Effector memory CD4-positive, alpha-beta T cell (primary cell): ENCODE results near the gene TIPIN.

Experiments
- DNase-seq, 3 donors: peaks; one replicate each; pipeline ENCODE4 v3.0.0-alpha.2; 2020
- H3K27ac ChIP-seq: 2 replicates; pipeline ENCODE4 v1.7.0; 2013; ENCODE audit warnings: mild to moderate bottlenecking, low read length, moderate library complexity; ENCODE audit not compliant: insufficient read depth, poor library complexity, severe bottlenecking
- H3K27me3 ChIP-seq: replicated peaks from 2 replicates; pipeline ENCODE4 v1.7.0; 2013; ENCODE audit warnings: mild to moderate bottlenecking, low read length; ENCODE audit not compliant: insufficient read depth, control insufficient read depth, poor library complexity, severe bottlenecking
- H3K36me3 ChIP-seq: 2 replicates; pipeline ENCODE4 v1.7.0; 2013; ENCODE audit warnings: mild to moderate bottlenecking, low read length, moderate library complexity; ENCODE audit not compliant: control insufficient read depth, insufficient read depth
- H3K4me1 ChIP-seq: 2 replicates; pipeline ENCODE4 v1.7.0; 2013; ENCODE audit warnings: low read length, mild to moderate bottlenecking; ENCODE audit not compliant: control insufficient read depth, insufficient read depth, poor library complexity, severe bottlenecking
- H3K4me3 ChIP-seq: 2 replicates; pipeline ENCODE4 v1.7.0; 2013; ENCODE audit warnings: low read length, low read depth, mild to moderate bottlenecking; ENCODE audit not compliant: insufficient read depth, poor library complexity, severe bottlenecking
- H3K9me3 ChIP-seq: 2 replicates; pipeline ENCODE4 v1.7.0; 2013; ENCODE audit warnings: mild to moderate bottlenecking, low read length, moderate library complexity; ENCODE audit not compliant: control insufficient read depth
- total RNA-seq, 3 donors: gene quantifications; one replicate each; lab custom pipeline; 2026; lab: John Stamatoyannopoulos, UW

The TIPIN gene
- total RNA-seq = 3.3 to 4.3 (median 4.2) reads per million in 3 donors

- DNase-seq = peak; percentile 94 to 97 (median 95)
- H3K36me3 ChIP-seq = no peaks in the 10 kb centered on the region
- no peaks in the 10 kb centered on the region for H3K9me3 ChIP-seq
- H3K27ac ChIP-seq = peak within 1 kb of the TSS; percentile 55
- peak within 1 kb of the TSS; percentile 56 for H3K4me3 ChIP-seq
- H3K27me3 ChIP-seq = no peaks in the 10 kb centered on the region
- peaks cover 6% of the 10 kb centered on the region for H3K4me1 ChIP-seq
Measured at GRCh38 chr15:66356359-66357236, at the start of gene TIPIN. TSS of gene TIPIN (minus strand) at chr15:66356685. CDS start at chr15:66352947, 3,738 bp downstream.

GRCh38 chr15:66405615-66406014 lies 49.1 kb upstream of the TIPIN start:
- H3K9me3 ChIP-seq = no peaks in the 10 kb centered on the region
- no peak overlapping the region for H3K27ac ChIP-seq
- H3K4me3 ChIP-seq = no peak overlapping the region
- no peak for DNase-seq
- H3K36me3 ChIP-seq = no peaks in the 10 kb centered on the region
- H3K27me3 ChIP-seq = no peaks in the 10 kb centered on the region
- H3K4me1 ChIP-seq = peaks cover 52% of the 10 kb centered on the region

DNA sequence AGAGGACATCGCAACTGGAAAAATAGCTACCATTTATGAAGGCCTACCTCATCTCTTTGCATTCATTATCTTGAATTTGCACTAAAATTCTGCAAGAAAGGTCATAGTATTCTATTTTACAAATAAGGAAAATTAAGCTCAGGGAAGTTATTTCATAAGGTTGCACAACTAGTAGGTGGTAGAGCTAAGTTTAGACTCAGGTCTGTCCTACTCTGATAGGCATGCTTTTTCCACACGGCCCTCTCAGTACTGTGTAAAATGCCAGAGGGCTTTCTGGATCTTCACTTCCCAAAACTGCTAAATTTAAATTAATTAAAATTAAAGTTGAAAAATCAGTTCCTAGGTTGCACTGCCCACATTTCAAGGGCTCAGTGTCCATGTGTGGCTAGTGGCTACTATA lies 48.5 kb upstream of the TIPIN start:
- H3K9me3 ChIP-seq = no peaks in the 10 kb centered on the region
- no peak overlapping the region for H3K27ac ChIP-seq
- H3K4me3 ChIP-seq = no peak overlapping the region
- DNase-seq = no peak
- H3K36me3 ChIP-seq = no peaks in the 10 kb centered on the region
- peaks cover 47% of the 10 kb centered on the region for H3K4me1 ChIP-seq
- no peaks in the 10 kb centered on the region for H3K27me3 ChIP-seq

DNA sequence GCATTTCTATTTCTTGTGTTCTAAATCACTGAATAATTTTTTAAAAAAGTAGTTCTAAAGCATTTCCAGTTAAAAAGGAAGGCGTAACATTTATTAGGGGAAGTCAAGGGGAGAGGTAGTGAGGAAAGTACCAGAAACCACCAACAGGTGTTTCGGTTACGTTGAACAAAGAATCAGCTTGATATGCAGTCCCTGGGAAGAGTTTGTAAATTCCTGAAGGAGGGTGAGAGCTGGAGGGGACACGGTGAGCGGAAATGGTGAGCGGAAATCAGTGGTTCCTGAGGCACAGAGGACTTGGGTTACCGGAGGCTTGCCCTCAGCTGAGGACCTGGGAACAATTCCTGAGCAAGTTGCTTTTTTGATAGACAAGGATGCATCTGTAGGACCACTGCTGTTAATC lies 48.0 kb upstream of the TIPIN start:
- Histone ChIP-seq H3K9me3 (no peaks in the 10 kb centered on the region), H3K4me1 (peaks cover 43% of the 10 kb centered on the region), H3K27ac (no peak overlapping the region), H3K27me3 (no peaks in the 10 kb centered on the region), H3K4me3 (no peak overlapping the region), H3K36me3 (no peaks in the 10 kb centered on the region)
- DNase-seq = no peak

DNA sequence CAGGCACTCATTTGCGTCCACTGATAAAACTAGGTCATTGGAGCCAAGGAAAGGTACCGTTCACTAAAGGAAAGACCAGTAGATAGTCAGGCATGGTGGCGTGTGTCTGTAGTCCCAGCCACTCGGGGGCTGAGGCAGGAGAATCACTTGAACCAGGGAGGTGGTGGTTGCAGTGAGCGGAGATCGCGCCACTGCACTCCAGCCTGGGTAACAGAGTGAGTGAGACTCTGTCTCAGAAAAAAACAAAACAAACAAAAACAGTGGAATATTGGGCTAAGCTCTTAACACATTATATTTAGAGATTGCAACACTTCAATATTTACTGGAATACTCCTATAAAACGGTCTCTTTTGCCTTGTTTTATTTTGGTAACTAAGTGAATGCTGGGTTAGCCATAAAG lies 47.6 kb upstream of the TIPIN start:
- Histone ChIP-seq H3K9me3 (no peaks in the 10 kb centered on the region), H3K36me3 (no peaks in the 10 kb centered on the region), H3K27me3 (no peaks in the 10 kb centered on the region), H3K4me1 (peaks cover 43% of the 10 kb centered on the region), H3K27ac (no peak overlapping the region), H3K4me3 (no peak overlapping the region)
- DNase-seq = no peak

- Histone ChIP-seq H3K4me3 (no peak overlapping the region), H3K9me3 (no peaks in the 10 kb centered on the region), H3K27me3 (no peaks in the 10 kb centered on the region), H3K27ac (no peak overlapping the region), H3K36me3 (no peaks in the 10 kb centered on the region), H3K4me1 (peaks cover 38% of the 10 kb centered on the region)
- no peak for DNase-seq
Measured at GRCh38 chr15:66403323-66403722, 46.8 kb upstream of the TIPIN start.

GRCh38 chr15:66402761-66403284 lies 46.3 kb upstream of the TIPIN start:
- Histone ChIP-seq H3K27me3 (no peaks in the 10 kb centered on the region), H3K27ac (no peak overlapping the region), H3K4me3 (no peak overlapping the region), H3K9me3 (no peaks in the 10 kb centered on the region), H3K4me1 (peaks cover 38% of the 10 kb centered on the region), H3K36me3 (no peaks in the 10 kb centered on the region)
- DNase-seq = no peak

DNA sequence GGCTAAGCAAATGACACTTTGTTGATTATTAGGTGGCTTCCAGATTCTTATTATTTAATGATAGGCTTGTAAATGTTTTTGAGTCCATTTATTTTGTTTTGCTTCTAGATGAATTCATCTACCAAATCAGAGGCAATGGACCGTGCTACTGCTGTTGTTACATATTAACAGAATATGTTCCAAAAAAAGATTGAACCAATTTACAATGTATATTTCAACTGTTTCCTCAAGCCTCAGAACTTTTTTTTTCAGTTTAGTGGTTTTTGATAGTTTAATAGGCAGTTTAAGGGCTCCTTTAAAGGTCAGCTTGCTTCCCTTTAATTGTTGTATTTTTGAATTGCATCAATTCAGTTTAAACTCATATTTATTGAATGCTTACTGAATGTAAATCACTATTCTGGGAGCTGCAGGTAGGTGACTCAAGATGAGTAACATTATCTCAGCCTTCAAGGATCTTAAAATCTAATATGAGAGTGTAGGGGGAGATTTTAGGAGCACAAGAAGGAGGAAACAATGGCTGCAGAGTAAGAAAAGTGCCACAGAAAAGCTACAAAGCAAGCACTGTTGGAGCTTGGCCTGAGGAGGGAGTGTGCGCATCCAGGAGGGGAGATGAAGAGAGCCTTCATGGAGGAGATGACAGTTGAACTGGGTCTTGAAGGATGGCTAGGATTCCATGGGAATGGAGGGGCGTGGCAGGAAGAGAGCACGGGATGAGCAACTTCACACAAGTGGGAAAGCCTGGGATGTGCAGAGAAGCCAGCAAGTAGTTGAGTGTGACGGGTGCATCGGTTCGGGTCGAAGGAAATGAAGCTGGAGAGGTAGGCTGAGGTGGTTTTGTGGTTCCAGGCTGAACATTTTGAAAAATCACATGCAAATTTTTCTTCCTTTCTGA lies 44.9 kb upstream of the TIPIN start:
- no peak for DNase-seq
- H3K9me3 ChIP-seq = no peaks in the 10 kb centered on the region
- H3K36me3 ChIP-seq = no peaks in the 10 kb centered on the region
- no peak overlapping the region for H3K27ac ChIP-seq
- H3K4me1 ChIP-seq = peaks cover 38% of the 10 kb centered on the region
- no peaks in the 10 kb centered on the region for H3K27me3 ChIP-seq
- H3K4me3 ChIP-seq = peak overlapping the region; percentile 13

- Histone ChIP-seq H3K4me3 (no peak overlapping the region), H3K36me3 (no peaks in the 10 kb centered on the region), H3K9me3 (no peaks in the 10 kb centered on the region), H3K27ac (no peak overlapping the region), H3K27me3 (no peaks in the 10 kb centered on the region), H3K4me1 (peaks cover 45% of the 10 kb centered on the region)
- no peak for DNase-seq
Measured at GRCh38 chr15:66400351-66400774, 43.9 kb upstream of the TIPIN start.
